22Rv1 (cell line): Measurements from ENCODE around the gene FKBP1A.

ENCODE experiments used
- H3K27ac ChIP-seq: fragments of 450-650 bp; 2 replicates; pipeline ENCODE4 v1.5.1; 2017
- ZFX ChIP-seq: fragments of 450-650 bp; IDR thresholded peaks from 2 replicates; pipeline ENCODE4 v1.6.1; 2017; ENCODE audit warnings: antibody characterized with exemption, borderline replicate concordance
- TF ChIP-seq, protein P1 (sequence below): fragments of 450-650 bp; IDR thresholded peaks from 2 replicates; pipeline ENCODE4 v1.5.1; 2017; ENCODE audit warnings: mild to moderate bottlenecking

Gene FKBP1A

DNA sequence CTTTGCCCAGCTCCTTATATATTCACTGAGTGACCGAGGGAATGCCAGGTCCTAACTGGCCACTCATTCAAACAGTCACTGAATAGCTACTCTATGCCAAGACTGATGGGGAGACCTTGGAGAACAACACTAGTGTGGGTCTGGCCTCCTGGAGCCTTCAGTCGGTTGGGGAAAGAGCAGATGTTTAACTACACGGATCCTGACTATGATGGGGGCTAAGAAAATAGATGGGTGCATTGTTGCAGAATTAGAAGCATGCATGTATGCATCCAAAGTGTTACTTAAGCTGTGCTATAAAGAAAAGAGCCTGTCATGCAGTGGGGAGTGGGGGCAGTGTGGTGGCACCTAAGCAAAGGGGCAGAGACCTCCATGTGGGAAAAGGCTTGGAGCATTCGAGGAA, 6.5 kb downstream of the FKBP1A start:
- TF ChIP-seq, protein P1, sequence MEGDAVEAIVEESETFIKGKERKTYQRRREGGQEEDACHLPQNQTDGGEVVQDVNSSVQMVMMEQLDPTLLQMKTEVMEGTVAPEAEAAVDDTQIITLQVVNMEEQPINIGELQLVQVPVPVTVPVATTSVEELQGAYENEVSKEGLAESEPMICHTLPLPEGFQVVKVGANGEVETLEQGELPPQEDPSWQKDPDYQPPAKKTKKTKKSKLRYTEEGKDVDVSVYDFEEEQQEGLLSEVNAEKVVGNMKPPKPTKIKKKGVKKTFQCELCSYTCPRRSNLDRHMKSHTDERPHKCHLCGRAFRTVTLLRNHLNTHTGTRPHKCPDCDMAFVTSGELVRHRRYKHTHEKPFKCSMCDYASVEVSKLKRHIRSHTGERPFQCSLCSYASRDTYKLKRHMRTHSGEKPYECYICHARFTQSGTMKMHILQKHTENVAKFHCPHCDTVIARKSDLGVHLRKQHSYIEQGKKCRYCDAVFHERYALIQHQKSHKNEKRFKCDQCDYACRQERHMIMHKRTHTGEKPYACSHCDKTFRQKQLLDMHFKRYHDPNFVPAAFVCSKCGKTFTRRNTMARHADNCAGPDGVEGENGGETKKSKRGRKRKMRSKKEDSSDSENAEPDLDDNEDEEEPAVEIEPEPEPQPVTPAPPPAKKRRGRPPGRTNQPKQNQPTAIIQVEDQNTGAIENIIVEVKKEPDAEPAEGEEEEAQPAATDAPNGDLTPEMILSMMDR, result no peak
- no peak for TF ChIP-seq ZFX
- H3K27ac ChIP-seq, result no peak overlapping the region

GRCh38 chr20:1383623-1384404, 9.0 kb downstream of the FKBP1A start:
- no peak overlapping the region for H3K27ac ChIP-seq
- TF ChIP-seq, protein P1, result no peak
- no peak for TF ChIP-seq ZFX

DNA sequence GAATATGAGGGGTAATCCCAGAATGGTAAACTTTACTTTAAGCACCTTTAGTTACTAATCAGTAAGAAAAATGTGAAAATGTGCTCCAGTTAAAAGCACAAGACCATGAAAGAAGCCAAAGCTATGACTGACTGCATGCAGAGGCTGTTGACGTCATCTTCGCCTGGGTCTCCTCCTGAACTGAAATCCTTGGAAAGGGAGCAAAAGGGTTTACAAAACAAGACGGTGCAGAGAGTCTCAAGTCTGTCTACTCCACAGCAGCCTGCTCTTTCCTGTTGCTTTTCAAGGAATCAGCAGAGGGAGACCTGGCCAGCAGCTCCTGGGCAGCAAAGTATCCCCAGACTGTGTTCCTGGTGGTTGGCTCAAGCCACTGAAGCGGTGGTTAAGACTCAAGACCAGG, 10.2 kb downstream of the FKBP1A start:
- H3K27ac ChIP-seq, result no peak overlapping the region
- TF ChIP-seq, protein P1, result no peak
- TF ChIP-seq ZFX, result no peak

DNA sequence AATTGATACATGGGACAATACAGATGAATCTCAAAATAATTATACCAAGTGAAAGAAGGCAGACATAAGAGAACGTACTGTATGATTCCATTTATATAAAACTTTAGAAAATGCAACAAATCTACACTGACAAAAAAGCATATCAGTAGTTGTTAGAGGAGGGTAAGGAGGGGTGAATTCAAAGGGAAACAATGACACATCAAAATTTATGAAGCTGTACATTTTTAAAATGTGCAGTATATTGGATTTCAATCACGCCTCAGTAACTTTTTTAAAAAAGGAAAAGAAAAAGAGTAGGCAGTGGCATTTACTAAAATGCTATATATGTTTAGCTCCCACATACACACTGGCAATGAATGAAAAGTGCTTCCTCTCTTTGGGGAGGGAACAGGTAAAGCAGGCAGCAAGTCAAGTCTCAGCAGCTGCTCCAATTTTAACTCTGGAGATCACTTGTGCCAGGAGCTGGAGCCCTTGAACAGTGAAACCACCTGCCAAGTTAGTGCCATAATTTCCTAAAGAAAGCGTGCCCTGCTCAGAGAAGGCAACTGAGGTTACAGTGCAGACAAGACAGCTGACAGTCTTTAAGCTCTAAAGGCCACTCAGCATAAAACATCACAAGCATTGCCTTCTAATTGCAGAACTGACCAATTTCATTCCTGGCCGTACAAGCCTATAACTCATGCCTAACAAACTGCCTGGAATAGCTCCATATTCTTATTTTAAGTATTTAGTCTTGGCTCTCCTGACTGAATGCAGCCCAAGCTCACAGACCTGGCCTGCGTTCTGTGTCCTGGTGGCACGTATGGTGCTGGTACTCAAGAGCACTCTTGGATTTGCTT, 10.9 kb downstream of the FKBP1A start:
- no peak for TF ChIP-seq ZFX
- TF ChIP-seq, protein P1, result no peak
- no peak overlapping the region for H3K27ac ChIP-seq

DNA sequence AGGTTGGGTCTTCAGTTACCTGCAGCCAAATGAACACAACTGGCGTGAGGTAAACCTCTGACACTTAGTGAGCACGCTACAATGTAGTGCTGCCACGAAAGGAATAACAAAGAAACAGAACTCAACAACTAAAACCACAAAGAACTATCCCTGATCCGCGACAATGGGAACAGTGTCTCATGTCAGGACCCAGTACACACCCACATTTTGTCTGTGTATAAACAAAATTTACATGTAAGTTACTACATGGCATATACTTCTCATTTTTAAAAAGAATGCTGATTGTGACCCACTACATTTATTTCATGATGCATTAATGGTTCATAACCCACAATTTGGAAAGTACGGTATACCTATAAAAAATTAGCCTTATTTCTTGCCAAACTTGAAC, 14.1 kb downstream of the FKBP1A start:
- H3K27ac ChIP-seq, result no peak overlapping the region
- TF ChIP-seq, protein P1, result no peak
- TF ChIP-seq ZFX, result no peak

DNA sequence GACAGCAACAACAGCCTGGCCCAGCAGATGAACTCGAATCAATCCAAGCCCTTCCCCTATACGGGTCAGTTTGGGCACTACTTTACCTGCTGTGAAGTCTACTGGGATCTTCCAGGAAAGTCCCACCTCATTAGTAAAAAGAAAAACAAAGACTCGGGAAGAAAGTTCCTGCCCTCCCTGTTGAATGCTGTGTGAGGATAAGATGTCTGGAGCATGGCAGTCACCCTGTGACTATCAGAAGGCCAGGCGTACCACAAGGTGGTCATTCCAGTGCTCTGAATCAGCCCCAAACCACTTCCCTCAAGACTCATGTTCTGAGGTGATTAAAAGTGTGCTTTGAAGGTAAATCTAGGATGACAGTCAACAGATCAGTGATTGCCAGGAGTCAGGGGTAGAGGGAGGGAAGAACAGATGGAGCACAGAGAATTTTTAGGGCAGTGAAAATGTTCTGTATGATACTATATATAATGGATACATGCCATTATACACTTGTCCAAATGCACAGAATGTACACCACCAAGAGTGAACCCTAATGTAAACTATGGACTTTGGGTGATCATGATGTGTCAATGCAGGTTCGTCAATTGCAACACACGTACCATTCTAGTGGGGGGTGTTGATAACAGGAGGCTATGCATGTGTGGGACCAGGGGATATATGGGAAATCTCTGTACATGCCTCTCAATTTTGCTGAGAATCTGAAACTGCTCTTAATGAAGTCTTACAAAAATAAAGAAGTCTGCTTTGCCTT, 14.7 kb downstream of the FKBP1A start:
- no peak for TF ChIP-seq ZFX
- TF ChIP-seq, protein P1, result no peak
- H3K27ac ChIP-seq, result no peak overlapping the region
